Breast epithelium (tissue), 4 donors: ENCODE data around the gene NAALADL2. TPM values are rescaled to one million over a fixed set of nuclear protein-coding genes. Genes with fewer than 3 reads are reported as not detected.

Source experiments
- DNase-seq, 2 donors: peaks; one replicate each; pipeline ENCODE4 v3.0.0-alpha.2; 2019; ENCODE audit warnings: low spot score in 2 of 2
- H3K27ac ChIP-seq, 2 donors: fragments of 200-600 bp; sonication (generic) in 1 of 2; one replicate each; pipeline ENCODE4 v1.5.1; 2016 to 2019; ENCODE audit warnings: mild to moderate bottlenecking in 1 of 2
- H3K27me3 ChIP-seq, 2 donors: fragments of 200-600 bp; sonication (generic) in 1 of 2; one replicate each; pipeline versions ENCODE4 v1.5.1 to v1.6.0; 2017 to 2019; ENCODE audit warnings: control low read depth in 1 of 2, mild to moderate bottlenecking in 1 of 2
- H3K36me3 ChIP-seq: fragments of 200-600 bp; one replicate; pipeline ENCODE4 v1.5.1; 2019
- H3K4me1 ChIP-seq, 2 donors: fragments of 200-600 bp; sonication (generic); one replicate each; pipeline ENCODE4 v1.5.1; 2016 to 2019; ENCODE audit warnings: control low read depth in 1 of 2
- H3K4me3 ChIP-seq, 3 donors: fragments of 200-600 bp; sonication (generic); 1 replicate in 2 of 3; 2 replicates in 1 of 3; pipeline ENCODE4 v1.5.1; 2016 to 2019; ENCODE audit warnings: mild to moderate bottlenecking in 3 of 3, moderate library complexity in 2 of 3
- H3K9me3 ChIP-seq, 2 donors: fragments of 200-600 bp; sonication (generic) in 1 of 2; one replicate each; pipeline ENCODE4 v1.5.1; 2016 to 2019; ENCODE audit warnings: control low read depth in 1 of 2
- POLR2A ChIP-seq: fragments of 450-650 bp; IDR thresholded peaks from one replicate; pipeline ENCODE4 v1.6.1; 2016; ENCODE audit warnings: antibody characterized with exemption, mild to moderate bottlenecking, moderate library complexity
- POLR2AphosphoS5 ChIP-seq, 3 donors: sonication (generic); formaldehyde crosslinking; IDR thresholded peaks; one replicate each; pipeline ENCODE4 v1.6.1; 2017; ENCODE audit warnings: antibody characterized with exemption in 3 of 3
- intact Hi-C: fragments of 100-400 bp; cut with DNase I; formaldehyde crosslinking; loops from one replicate; pipeline ENCODE4 v1.15.1; 2023; ENCODE audit warnings: low total_unique reads
- total RNA-seq, 3 donors: library from RNA; depleted of rRNA; stranded (reverse); fragments of >200 nt; gene quantifications; one replicate each; pipeline ENCODE4 v1.1.0, GENCODE V29; 2016
- TF ChIP-seq, protein P1 (sequence below), 3 donors: fragments of 450-650 bp; IDR thresholded peaks; one replicate each; pipeline ENCODE4 v1.5.1; 2016 to 2017; ENCODE audit warnings: antibody characterized with exemption in 3 of 3, mild to moderate bottlenecking in 3 of 3, moderate library complexity in 3 of 3

Gene NAALADL2
- total RNA-seq, 3 donors from 2014 or later = 12.0 to 69.5 (median 53.9) TPM

DNA sequence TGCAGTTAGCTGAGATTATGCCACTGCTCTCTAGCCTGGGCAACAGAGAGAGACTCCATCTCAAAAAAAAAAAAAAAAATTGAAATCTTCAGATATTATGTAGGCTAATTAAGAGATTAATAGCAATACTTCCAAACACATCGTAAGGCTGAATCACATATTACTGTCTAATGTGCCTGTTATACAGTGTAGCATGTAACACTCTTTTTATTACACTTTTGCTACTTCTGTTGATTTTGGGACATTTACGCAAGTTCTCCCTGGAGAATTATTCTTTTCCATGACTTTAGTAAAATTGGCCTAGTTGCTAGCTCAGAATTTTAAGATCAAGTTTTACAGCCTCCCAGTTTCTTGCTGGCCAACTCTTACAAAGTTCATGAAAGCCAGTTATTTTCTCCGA is 605.2 kb downstream of the NAALADL2 start:
- Histone ChIP-seq H3K9me3 (peaks cover 0 to 4% of the 10 kb centered on the region in 2 donors), H3K4me3 (no peak overlapping the region), H3K27ac (no peak overlapping the region), H3K27me3 (no peaks in the 10 kb centered on the region), H3K36me3 (peaks cover 6% of the 10 kb centered on the region), H3K4me1 (no peaks in the 10 kb centered on the region)
- no peak for TF ChIP-seq POLR2AphosphoS5 (IDR thresholded peaks at IDR 0.05)
- TF ChIP-seq, protein P1, sequence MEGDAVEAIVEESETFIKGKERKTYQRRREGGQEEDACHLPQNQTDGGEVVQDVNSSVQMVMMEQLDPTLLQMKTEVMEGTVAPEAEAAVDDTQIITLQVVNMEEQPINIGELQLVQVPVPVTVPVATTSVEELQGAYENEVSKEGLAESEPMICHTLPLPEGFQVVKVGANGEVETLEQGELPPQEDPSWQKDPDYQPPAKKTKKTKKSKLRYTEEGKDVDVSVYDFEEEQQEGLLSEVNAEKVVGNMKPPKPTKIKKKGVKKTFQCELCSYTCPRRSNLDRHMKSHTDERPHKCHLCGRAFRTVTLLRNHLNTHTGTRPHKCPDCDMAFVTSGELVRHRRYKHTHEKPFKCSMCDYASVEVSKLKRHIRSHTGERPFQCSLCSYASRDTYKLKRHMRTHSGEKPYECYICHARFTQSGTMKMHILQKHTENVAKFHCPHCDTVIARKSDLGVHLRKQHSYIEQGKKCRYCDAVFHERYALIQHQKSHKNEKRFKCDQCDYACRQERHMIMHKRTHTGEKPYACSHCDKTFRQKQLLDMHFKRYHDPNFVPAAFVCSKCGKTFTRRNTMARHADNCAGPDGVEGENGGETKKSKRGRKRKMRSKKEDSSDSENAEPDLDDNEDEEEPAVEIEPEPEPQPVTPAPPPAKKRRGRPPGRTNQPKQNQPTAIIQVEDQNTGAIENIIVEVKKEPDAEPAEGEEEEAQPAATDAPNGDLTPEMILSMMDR (IDR thresholded peaks at IDR 0.05) = no peak
- no peak for TF ChIP-seq POLR2A
- intact Hi-C loops = no loop called here
- no peak for DNase-seq

DNA sequence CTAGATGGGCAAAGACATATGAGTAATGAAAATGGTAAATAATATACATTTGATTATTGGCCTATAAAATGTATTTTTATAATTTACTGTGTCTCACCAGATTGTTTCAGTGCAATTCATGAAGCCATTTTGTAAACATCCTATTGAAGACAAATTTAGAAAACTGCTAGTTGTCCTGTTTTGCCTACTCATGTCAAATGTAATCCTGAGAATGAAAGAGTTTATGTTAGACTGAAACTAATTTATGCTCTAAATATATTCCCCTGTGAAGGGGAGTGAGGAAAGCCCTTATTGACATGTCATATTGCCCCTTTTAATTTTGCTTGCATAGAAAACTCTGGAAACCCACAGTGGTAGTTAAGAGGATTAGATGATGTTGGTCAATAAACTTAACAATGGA is 610.0 kb downstream of the NAALADL2 start:
- Histone ChIP-seq H3K27ac (no peak overlapping the region), H3K4me1 (no peaks in the 10 kb centered on the region), H3K36me3 (peaks cover 6% of the 10 kb centered on the region), H3K27me3 (no peaks in the 10 kb centered on the region), H3K4me3 (no peak overlapping the region), H3K9me3 (no peaks in the 10 kb centered on the region)
- no peak for TF ChIP-seq POLR2AphosphoS5 (IDR thresholded peaks at IDR 0.05)
- TF ChIP-seq, protein P1 (IDR thresholded peaks at IDR 0.05) = no peak
- TF ChIP-seq POLR2A = no peak
- DNase-seq = no peak
- intact Hi-C loops = no loop called here

DNA sequence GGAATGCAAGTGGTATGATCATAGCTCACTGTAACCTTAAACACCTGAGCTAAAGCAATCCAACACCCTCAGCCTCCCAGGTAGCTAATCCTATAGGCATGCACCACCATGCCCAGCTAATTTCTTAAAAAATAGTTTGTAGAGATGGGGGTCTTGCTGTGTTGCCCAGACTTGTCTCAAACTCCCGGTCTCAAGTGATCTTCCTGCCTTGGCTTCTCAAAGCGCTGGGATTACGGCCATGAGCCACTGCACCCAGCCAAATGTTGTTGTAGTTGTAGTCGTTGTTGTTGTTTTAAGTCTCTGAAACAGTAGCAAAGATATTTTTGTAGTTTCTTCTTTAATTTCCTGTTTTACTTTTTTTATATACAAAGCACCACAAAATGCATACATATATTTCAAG is 616.6 kb downstream of the NAALADL2 start:
- Histone ChIP-seq H3K36me3 (no peaks in the 10 kb centered on the region), H3K4me3 (no peak overlapping the region), H3K4me1 (no peaks in the 10 kb centered on the region), H3K27ac (no peak overlapping the region), H3K9me3 (no peaks in the 10 kb centered on the region), H3K27me3 (no peaks in the 10 kb centered on the region)
- intact Hi-C loops = no loop called here
- TF ChIP-seq, protein P1 (IDR thresholded peaks at IDR 0.05) = no peak
- TF ChIP-seq POLR2A (no peak), POLR2AphosphoS5 (IDR thresholded peaks at IDR 0.05) (no peak)
- DNase-seq = no peak

DNA sequence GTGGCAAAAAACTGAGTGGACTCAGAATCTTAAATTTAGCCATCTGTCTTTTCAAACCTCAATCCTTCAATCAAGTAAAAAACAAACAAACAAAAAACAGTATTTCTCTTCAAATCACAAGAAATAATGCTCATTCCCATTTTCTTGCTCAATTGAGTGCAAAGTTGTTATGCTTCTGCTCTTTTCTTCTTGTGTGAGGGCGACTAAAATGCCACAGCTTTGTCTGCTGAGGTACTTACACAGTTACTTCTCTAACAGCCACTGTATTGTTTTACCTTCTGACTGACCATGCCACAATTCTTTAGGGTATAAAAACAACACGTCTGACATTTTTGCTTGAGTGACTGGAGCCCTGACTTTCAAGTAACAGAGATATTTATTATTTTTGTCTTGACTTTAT is 617.4 kb downstream of the NAALADL2 start:
- Histone ChIP-seq H3K4me3 (no peak overlapping the region), H3K9me3 (no peaks in the 10 kb centered on the region), H3K27me3 (no peaks in the 10 kb centered on the region), H3K27ac (no peak overlapping the region), H3K36me3 (no peaks in the 10 kb centered on the region), H3K4me1 (no peaks in the 10 kb centered on the region)
- TF ChIP-seq POLR2AphosphoS5 (IDR thresholded peaks at IDR 0.05) (no peak), POLR2A (no peak)
- TF ChIP-seq, protein P1 (IDR thresholded peaks at IDR 0.05) = no peak
- intact Hi-C loops = no loop called here
- no peak for DNase-seq

DNA sequence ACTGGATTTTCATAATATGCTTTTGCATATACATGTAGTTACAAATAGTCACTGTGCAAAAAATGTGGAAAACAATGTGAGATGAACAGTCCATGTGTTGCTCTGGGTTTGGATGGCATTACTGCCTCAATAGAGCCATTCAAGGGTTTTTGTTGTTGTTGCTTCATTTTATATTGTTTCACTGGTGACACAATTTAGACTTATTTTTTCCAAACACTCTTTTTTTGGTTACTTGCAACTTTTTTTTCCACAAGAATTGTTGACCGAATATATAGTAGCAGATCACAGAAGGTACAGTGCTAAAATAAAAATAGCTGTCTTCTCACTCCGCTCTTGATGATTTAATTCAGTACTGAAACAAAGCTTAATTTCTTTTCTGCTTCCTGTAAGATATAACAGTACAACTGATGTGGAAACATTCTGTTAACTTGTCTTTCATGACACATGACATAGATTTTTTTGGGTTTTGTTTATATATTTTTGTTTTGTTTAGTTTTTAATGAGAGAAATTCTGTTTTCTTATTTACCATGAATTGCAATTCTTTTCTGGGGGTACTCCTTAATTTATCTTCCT is 618.6 kb downstream of the NAALADL2 start:
- no peak for DNase-seq
- H3K4me3 ChIP-seq = no peak overlapping the region
- no peak for TF ChIP-seq POLR2A
- no peak for TF ChIP-seq POLR2AphosphoS5 (IDR thresholded peaks at IDR 0.05)
- TF ChIP-seq, protein P1 (IDR thresholded peaks at IDR 0.05) = no peak
- intact Hi-C loops = no loop called here
- no peaks in the 10 kb centered on the region for H3K9me3 ChIP-seq
- H3K4me1 ChIP-seq = no peaks in the 10 kb centered on the region
- no peaks in the 10 kb centered on the region for H3K36me3 ChIP-seq
- no peaks in the 10 kb centered on the region for H3K27me3 ChIP-seq
- H3K27ac ChIP-seq = no peak overlapping the region
